A673 (cell line): ENCODE measurements around the gene PDCL3. TPM values are rescaled to one million over a fixed set of nuclear protein-coding genes. Genes with fewer than 3 reads are reported as not detected.

ENCODE experiments used
- BruUV-seq: library from RNA; stranded (reverse); fragments of 400-500 nt; replicated peaks from 2 replicates; lab custom pipeline; 2021; lab: Mats Ljungman, UMichigan
- CTCF ChIA-PET: fragments of 300-600 bp; sonication (Branson Sonifier 250); formaldehyde crosslinking; loops from one replicate; lab custom pipeline; 2022; ENCODE audit warnings: antibody characterized with exemption; lab: Charles Lee
- POLR2A ChIA-PET: fragments of 300-600 bp; sonication (Branson Sonifier 250); formaldehyde crosslinking; loops from one replicate; lab custom pipeline; 2022; ENCODE audit warnings: antibody characterized with exemption; ENCODE audit not compliant: low non-redundant PET; lab: Charles Lee
- DNase-seq: peaks from one replicate; pipeline ENCODE4 v3.0.0-alpha.2; 2015; ENCODE audit warnings: low spot score
- H3K27ac ChIP-seq: fragments of 200-600 bp; sonication (generic); 2 replicates; pipeline ENCODE4 v1.5.1; 2016; ENCODE audit warnings: mixed run types, low read depth, mild to moderate bottlenecking, mixed read lengths, antibody characterized with exemption, low read length; ENCODE audit not compliant: poor library complexity, severe bottlenecking
- H3K27me3 ChIP-seq: fragments of 200-600 bp; sonication (generic); replicated peaks from 2 replicates; pipeline ENCODE4 v1.6.1; 2017; ENCODE audit warnings: mixed run types, low read depth, mild to moderate bottlenecking, mixed read lengths, antibody characterized with exemption, low read length; ENCODE audit not compliant: insufficient read depth, poor library complexity
- H3K36me3 ChIP-seq: fragments of 200-600 bp; sonication (generic); 2 replicates; pipeline ENCODE4 v1.6.1; 2016; ENCODE audit warnings: mixed run types, mild to moderate bottlenecking, mixed read lengths, antibody characterized with exemption, low read length; ENCODE audit not compliant: insufficient read depth, poor library complexity, severe bottlenecking
- H3K4me1 ChIP-seq: fragments of 200-600 bp; sonication (generic); 2 replicates; pipeline ENCODE4 v1.6.1; 2017; ENCODE audit warnings: mixed run types, mild to moderate bottlenecking, mixed read lengths, antibody characterized with exemption, low read length; ENCODE audit not compliant: insufficient read depth, poor library complexity, severe bottlenecking
- H3K4me3 ChIP-seq: fragments of 200-600 bp; sonication (generic); 2 replicates; pipeline ENCODE4 v1.5.1; 2016; ENCODE audit warnings: low read depth, mixed run types, mild to moderate bottlenecking, mixed read lengths, low read length; ENCODE audit not compliant: poor library complexity, severe bottlenecking
- H3K9me3 ChIP-seq: fragments of 200-600 bp; sonication (generic); 2 replicates; pipeline ENCODE4 v1.6.1; 2016; ENCODE audit warnings: mixed run types, low read depth, mild to moderate bottlenecking, mixed read lengths, antibody characterized with exemption, low read length; ENCODE audit not compliant: poor library complexity, severe bottlenecking
- EZH2 ChIP-seq: fragments of 200-600 bp; sonication (generic); IDR thresholded peaks from 2 replicates; pipeline ENCODE4 v1.6.1; 2017; ENCODE audit warnings: borderline replicate concordance, low read depth, mild to moderate bottlenecking, mixed read lengths, antibody characterized with exemption, low read length; ENCODE audit not compliant: poor library complexity, severe bottlenecking
- intact Hi-C: fragments of 100-400 bp; cut with micrococcal nuclease; formaldehyde crosslinking; loops from one replicate; pipeline ENCODE4 v1.10.0; 2022; ENCODE audit not compliant: unreplicated experiment
- total RNA-seq: library from RNA; stranded (reverse); gene quantifications from 2 replicates; pipeline ENCODE4 v1.2.3, GENCODE V29; 2021
- TF ChIP-seq, protein P1 (sequence below): fragments of 300-800, 200-600 bp; sonication (generic); conservative IDR thresholded peaks from 2 replicates; pipeline ENCODE4 v1.5.1; 2017; ENCODE audit warnings: low read depth, mild to moderate bottlenecking, antibody characterized with exemption, low read length, moderate library complexity, mixed read lengths

The PDCL3 gene
- total RNA-seq, 1 experiment from 2014 or later = 37.6 TPM

DNA sequence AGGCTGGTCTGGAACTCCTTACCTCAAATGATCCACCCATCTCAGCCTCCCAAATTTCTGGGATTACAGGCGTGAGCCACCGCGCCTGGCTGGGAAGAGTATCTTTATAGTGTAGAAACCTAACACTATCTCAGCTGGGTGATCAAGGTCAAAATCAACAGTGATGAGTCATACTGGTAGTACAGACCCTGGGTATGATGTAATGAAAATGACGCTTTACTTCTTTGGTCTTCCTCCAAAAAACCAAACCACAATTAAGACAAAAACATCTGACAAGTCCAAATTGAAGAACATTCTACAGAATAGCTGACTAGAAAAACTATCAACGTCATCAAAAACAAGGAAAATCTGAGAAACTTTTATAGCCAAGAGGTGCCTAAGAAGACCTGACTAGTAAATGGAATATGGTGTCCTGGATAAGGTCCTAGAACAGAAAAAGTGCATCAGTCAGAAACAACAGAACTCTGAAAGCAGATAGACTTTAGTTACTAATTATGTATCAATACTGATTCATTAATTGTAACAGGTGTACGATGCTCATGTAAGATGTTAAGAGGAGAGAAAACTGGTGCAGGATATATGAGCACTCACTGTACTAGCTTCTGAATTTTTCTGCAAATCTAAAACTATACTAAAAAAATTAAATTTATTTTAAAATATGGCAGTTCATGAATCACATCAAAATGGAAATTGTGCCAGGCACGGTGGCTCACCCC lies 25.4 kb downstream of the PDCL3 start:
- POLR2A ChIA-PET = no interaction called here
- no peaks in the 10 kb centered on the region for H3K27me3 ChIP-seq
- no peaks in the 10 kb centered on the region for H3K36me3 ChIP-seq
- BruUV-seq = no TSS peak
- DNase-seq = peak; percentile 17
- no peaks in the 10 kb centered on the region for H3K9me3 ChIP-seq
- no peaks in the 10 kb centered on the region for H3K4me1 ChIP-seq
- H3K4me3 ChIP-seq = no peak overlapping the region
- H3K27ac ChIP-seq = no peak overlapping the region
- intact Hi-C loops = no loop called here
- TF ChIP-seq, protein P1, sequence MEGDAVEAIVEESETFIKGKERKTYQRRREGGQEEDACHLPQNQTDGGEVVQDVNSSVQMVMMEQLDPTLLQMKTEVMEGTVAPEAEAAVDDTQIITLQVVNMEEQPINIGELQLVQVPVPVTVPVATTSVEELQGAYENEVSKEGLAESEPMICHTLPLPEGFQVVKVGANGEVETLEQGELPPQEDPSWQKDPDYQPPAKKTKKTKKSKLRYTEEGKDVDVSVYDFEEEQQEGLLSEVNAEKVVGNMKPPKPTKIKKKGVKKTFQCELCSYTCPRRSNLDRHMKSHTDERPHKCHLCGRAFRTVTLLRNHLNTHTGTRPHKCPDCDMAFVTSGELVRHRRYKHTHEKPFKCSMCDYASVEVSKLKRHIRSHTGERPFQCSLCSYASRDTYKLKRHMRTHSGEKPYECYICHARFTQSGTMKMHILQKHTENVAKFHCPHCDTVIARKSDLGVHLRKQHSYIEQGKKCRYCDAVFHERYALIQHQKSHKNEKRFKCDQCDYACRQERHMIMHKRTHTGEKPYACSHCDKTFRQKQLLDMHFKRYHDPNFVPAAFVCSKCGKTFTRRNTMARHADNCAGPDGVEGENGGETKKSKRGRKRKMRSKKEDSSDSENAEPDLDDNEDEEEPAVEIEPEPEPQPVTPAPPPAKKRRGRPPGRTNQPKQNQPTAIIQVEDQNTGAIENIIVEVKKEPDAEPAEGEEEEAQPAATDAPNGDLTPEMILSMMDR = no peak
- no peak for TF ChIP-seq EZH2
- CTCF ChIA-PET = no interaction called here

DNA sequence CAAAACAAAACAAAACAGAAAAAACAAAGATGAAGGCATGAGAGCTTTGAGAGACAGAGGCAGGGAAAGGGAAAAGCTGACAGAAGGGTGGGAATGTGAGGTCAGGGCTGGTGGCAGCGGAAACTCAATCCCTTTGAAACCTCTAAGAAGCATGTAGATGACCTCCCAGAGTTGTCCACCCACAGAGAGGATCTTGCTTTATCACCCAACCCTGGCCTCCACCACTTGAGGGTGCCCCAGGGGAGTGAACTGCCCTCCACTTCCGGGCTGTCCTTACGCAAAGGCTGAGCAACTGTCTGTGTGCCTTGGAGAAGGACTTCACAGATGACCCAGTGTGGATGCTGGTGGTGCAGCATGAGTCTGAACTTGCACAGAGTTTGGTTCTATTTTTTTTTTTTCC lies 26.7 kb downstream of the PDCL3 start:
- Histone ChIP-seq H3K9me3 (no peaks in the 10 kb centered on the region), H3K4me1 (no peaks in the 10 kb centered on the region), H3K36me3 (no peaks in the 10 kb centered on the region), H3K27me3 (no peaks in the 10 kb centered on the region), H3K27ac (no peak overlapping the region), H3K4me3 (no peak overlapping the region)
- ChIA-PET POLR2A (no interaction called here), CTCF (no interaction called here)
- no peak for TF ChIP-seq EZH2
- TF ChIP-seq, protein P1 = no peak
- no TSS peak for BruUV-seq
- DNase-seq = no peak
- intact Hi-C loops = no loop called here

DNA sequence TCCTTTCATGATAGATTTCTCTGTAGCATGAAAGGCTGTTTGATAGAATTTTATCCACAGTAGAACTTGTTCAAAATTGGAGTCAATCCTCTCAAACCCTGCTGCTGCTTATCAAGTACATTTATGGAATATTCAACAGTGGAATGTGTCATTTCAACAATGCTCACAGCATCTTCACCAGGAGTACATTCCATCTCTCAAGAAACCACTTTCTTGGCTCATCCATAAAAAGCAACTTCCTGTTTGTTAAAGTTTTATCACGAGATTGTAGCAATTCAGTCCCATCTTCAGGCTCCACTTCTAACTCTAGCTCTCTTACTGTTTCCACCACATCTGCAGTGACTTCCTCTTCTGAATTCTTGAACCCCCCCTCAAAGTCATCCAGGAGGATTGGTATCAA lies 29.4 kb downstream of the PDCL3 start:
- no peak for DNase-seq
- no peak overlapping the region for H3K4me3 ChIP-seq
- H3K9me3 ChIP-seq = no peaks in the 10 kb centered on the region
- H3K36me3 ChIP-seq = no peaks in the 10 kb centered on the region
- H3K27me3 ChIP-seq = no peaks in the 10 kb centered on the region
- intact Hi-C loops = no loop called here
- ChIA-PET POLR2A (no interaction called here), CTCF (no interaction called here)
- no peaks in the 10 kb centered on the region for H3K4me1 ChIP-seq
- TF ChIP-seq, protein P1 = no peak
- no peak for TF ChIP-seq EZH2
- H3K27ac ChIP-seq = no peak overlapping the region
- no TSS peak for BruUV-seq
